Body of pancreas (tissue), 4 donors: Measurements from ENCODE around the gene OAF. TPM values are rescaled to one million over a fixed set of nuclear protein-coding genes. Genes with fewer than 3 reads are reported as not detected.
"Not testable (repeated sequence)": the region's sequence is repeated elsewhere in the genome, so short reads cannot be mapped to it uniquely, and the experiment has no call there.

Experiments
- ATAC-seq: fragments of 150-250 bp; one replicate; pipeline ENCODE4 v1.9.1; 2016
- DNase-seq, 4 donors: peaks; one replicate each; pipeline ENCODE4 v3.0.0-alpha.2; 2019
- H3K27ac ChIP-seq, 4 donors: fragments of 200-600 bp; sonication (generic); 1 replicate in 3 of 4; 2 replicates in 1 of 4; pipeline versions ENCODE4 v1.5.1 to v1.6.1; 2016 to 2019; ENCODE audit warnings: mild to moderate bottlenecking in 1 of 4, mixed read lengths in 1 of 4, moderate library complexity in 1 of 4
- H3K27me3 ChIP-seq, 2 donors: fragments of 200-600 bp; sonication (generic); one replicate each; pipeline ENCODE4 v1.6.0; 2016; ENCODE audit warnings: mild to moderate bottlenecking in 1 of 2
- H3K36me3 ChIP-seq, 2 donors: fragments of 200-600 bp; sonication (generic); replicated peaks in 1 of 2; 2 replicates each; pipeline ENCODE4 v1.5.1; 2016; ENCODE audit warnings: low read depth in 2 of 2; ENCODE audit not compliant: insufficient read depth in 1 of 2
- H3K4me1 ChIP-seq: fragments of 200-600 bp; sonication (generic); one replicate; pipeline ENCODE4 v1.6.0; 2016
- H3K4me3 ChIP-seq, 2 donors: fragments of 200-600 bp; sonication (generic); 1 replicate in 1 of 2; 2 replicates in 1 of 2; pipeline ENCODE4 v1.5.1; 2016 to 2019
- H3K9me3 ChIP-seq, 3 donors: fragments of 200-600 bp; sonication (generic); 1 replicate in 2 of 3; 2 replicates in 1 of 3; pipeline ENCODE4 v1.5.1; 2016
- POLR2A ChIP-seq, 3 donors: fragments of 450-650 bp; IDR thresholded peaks; one replicate each; pipeline ENCODE4 v1.6.1; 2016; ENCODE audit warnings: antibody characterized with exemption in 3 of 3, mild to moderate bottlenecking in 2 of 3
- WGBS, 2 donors: methylation state at CpG; one replicate each; pipeline ENCODE4 v1.1.5; 2017; 5-methylcytosine and 5-hydroxymethylcytosine counted together
- intact Hi-C: fragments of 100-400 bp; cut with DNase I; formaldehyde crosslinking; loops from one replicate; pipeline ENCODE4 v1.15.1; 2023
- total RNA-seq, 2 donors: library from RNA; depleted of rRNA; stranded (reverse); fragments of >200 nt; gene quantifications; one replicate each; pipeline ENCODE4 v1.1.0, GENCODE V29; 2016
- TF ChIP-seq, protein P1 (sequence below), 7 experiments: fragments of 450-650 bp in 4 of 7; fragments of 200-600 bp in 3 of 7; sonication (generic) in 3 of 7; IDR thresholded peaks; one replicate each; pipeline ENCODE4 v1.5.1; 2016 to 2019; ENCODE audit warnings: antibody characterized with exemption in 7 of 7

Gene OAF
- total RNA-seq, 2 donors from 2014 or later, result 53.7 to 67.7 TPM

DNA sequence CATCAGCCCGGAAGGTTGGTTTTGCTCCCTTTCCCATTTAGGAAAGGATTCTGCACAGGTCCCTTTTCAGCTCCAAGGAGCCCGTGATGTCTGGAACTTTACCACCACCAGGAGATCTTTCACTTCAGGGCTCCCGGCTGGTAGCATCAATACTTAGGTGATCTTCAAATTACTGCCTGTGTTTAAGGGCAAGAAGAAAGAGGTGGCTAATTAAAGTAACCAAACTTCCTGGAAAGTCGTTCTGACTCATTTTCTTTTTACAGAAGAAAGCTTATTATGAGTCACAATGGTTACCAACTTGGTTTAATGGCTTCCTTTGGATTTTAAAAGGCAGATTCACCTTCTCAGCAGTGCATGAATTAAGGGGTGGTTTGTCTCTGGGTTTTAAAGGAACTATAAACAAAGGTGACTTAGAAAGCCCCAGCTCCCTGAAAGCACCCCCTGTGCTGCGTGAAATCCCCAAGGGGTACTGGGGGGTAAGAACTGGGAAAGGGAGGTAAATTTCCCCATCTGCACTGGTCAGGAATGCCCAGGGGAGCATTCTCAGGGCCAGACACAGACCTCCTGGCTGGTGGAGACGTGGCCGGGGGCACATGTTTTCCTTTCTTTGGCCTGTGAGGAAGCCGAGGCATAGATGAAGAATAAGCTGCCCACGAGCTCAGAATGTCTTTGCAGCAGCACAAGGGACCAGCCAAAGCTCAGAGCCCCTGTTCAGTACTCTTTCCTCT lies 37.9 kb downstream of the OAF start:
- no peaks in the 10 kb centered on the region for H3K9me3 ChIP-seq
- H3K27me3 ChIP-seq, result no peaks in the 10 kb centered on the region
- no peaks in the 10 kb centered on the region for H3K4me1 ChIP-seq
- WGBS, 2 donors, result 64 to 65% methylated on average over 9 of the region's 9 CpGs
- TF ChIP-seq, protein P1, sequence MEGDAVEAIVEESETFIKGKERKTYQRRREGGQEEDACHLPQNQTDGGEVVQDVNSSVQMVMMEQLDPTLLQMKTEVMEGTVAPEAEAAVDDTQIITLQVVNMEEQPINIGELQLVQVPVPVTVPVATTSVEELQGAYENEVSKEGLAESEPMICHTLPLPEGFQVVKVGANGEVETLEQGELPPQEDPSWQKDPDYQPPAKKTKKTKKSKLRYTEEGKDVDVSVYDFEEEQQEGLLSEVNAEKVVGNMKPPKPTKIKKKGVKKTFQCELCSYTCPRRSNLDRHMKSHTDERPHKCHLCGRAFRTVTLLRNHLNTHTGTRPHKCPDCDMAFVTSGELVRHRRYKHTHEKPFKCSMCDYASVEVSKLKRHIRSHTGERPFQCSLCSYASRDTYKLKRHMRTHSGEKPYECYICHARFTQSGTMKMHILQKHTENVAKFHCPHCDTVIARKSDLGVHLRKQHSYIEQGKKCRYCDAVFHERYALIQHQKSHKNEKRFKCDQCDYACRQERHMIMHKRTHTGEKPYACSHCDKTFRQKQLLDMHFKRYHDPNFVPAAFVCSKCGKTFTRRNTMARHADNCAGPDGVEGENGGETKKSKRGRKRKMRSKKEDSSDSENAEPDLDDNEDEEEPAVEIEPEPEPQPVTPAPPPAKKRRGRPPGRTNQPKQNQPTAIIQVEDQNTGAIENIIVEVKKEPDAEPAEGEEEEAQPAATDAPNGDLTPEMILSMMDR (IDR thresholded peaks at IDR 0.05), result no peak
- no peak for TF ChIP-seq POLR2A (IDR thresholded peaks at IDR 0.05)
- no peak overlapping the region for H3K27ac ChIP-seq
- intact Hi-C loops, result no loop called here
- no peak overlapping the region for H3K4me3 ChIP-seq
- ATAC-seq (no peak), DNase-seq (no peak)
- H3K36me3 ChIP-seq, result no peaks in the 10 kb centered on the region

DNA sequence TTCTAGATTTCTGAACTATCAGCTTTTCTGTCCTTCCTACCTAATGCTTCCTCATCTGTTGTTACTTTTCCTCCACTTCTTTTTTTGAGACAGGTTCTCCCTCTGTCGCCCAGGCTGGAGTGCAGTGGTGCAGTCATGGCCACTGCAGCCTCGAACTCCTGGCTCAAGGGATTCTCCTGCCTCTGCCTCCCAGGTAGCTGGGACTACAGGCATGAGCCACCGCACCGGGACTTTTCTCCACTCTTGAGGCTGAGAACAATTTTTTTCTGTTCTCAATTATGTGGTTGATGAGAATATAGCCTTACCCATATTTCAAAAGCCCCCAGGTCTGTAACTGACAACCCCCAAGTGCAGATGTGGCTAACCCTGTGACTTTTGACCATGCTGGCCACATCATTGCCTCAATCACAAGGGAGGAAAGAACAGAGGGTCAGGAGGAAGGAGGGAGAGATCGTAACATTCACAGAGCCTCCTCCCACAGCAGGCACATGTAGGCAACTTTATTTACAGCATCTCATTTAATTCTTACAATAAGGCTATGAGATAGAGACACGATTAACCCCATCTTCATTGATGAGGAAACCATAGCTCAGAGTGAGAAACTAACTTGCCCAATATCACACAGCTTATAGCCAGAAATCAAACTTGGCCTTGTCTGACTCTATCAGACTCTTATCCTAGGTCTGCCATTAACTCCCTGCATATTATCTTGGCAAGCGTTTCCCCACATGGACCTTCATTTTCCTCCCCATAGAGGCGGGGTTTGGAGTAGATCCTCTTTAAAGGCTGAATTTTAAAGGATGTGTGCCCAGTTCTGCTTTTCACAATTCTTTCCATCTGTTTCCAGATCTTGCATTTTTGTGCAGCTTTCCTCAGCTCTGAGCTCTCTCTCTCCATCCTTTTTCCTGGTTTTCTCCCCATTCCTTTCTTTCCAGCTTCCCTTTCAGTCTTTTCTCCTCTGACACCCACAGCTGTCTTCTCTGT lies 38.7 kb downstream of the OAF start:
- DNase-seq (no peak), ATAC-seq (no peak)
- WGBS, 2 donors, result 63 to 74% methylated on average over 8 of the region's 8 CpGs
- H3K27me3 ChIP-seq, result no peaks in the 10 kb centered on the region
- TF ChIP-seq, protein P1 (IDR thresholded peaks at IDR 0.05), result no peak
- TF ChIP-seq POLR2A (IDR thresholded peaks at IDR 0.05), result no peak
- H3K36me3 ChIP-seq, result no peaks in the 10 kb centered on the region
- H3K4me1 ChIP-seq, result no peaks in the 10 kb centered on the region
- intact Hi-C loops, result no loop called here
- H3K4me3 ChIP-seq, result no peak overlapping the region
- H3K27ac ChIP-seq, result no peak overlapping the region
- H3K9me3 ChIP-seq, result no peaks in the 10 kb centered on the region

DNA sequence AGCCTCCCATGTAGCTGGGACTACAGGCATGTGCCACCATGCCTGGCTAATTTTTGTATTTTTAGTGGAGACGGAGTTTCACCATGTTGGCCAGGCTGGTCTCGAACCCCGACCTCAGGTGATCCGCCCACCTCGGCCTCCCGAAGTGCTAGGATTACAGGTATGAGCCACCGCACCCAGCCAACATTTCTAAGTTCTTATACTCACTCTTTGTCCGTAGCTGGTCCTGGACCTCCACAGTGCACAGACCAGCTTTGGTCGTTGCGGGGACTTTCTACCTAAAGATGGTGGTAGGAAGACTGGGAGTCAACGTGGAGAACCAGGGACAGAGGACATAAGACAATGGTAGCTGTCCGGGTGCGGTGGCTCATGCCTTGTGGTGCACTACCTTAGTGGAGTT lies 42.5 kb downstream of the OAF start:
- ATAC-seq, H3K4me3 ChIP-seq, H3K27ac ChIP-seq, H3K27me3 ChIP-seq, DNase-seq, H3K4me1 ChIP-seq, H3K9me3 ChIP-seq, intact Hi-C loops, H3K36me3 ChIP-seq: not testable (repeated sequence)
- WGBS, 2 donors, result 82 to 86% methylated on average over 13 of the region's 13 CpGs

DNA sequence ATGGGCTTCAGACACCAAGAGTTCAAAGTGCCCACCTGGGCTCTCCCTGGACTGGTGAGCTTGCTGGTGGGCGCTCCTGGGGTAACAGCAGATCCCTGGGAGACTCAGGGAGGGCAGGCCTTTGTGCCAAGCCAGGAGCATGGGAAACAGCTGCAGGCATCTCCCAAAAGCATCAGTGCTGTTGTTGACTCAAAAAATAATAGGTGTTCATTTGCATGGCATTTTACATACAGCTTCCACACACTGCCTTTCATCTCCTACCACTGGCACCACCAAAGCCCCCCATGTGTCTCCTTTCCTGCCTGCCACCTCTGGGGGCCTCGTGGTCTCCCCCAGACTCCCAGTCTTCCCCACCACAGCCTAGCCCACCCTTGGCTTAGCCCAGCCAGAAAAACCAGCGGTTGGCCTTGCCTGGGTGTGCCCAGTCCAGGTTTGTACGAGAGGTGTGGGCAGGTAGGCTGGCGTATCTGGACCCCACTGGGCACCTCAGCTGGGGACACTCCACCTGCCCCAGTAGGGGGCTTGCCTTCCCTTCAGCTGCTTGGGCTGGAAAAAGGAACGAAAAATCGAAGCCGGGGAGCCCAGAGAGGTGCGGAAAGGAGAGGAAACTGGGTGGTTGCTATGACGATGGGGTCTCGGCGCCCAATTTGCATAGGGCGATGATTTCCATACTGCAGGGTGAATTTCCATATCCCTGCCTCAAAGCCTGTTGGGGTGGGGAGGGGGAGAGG lies 44.1 kb downstream of the OAF start:
- ATAC-seq, result no peak

More for the DNA sequence above, 44.1 kb downstream of the OAF start:
- Histone ChIP-seq H3K36me3 (no peaks in the 10 kb centered on the region), H3K4me1 (peaks cover 10% of the 10 kb centered on the region), H3K9me3 (no peaks in the 10 kb centered on the region), H3K27ac (no peak overlapping the region), H3K27me3 (no peaks in the 10 kb centered on the region), H3K4me3 (no peak overlapping the region)
- DNase-seq, result no peak
- 12 to 15% methylated on average over 12 to 13 of the region's 13 CpGs for WGBS, 2 donors
- intact Hi-C loops, result no loop called here
- TF ChIP-seq, protein P1 (IDR thresholded peaks at IDR 0.05), result no peak
- TF ChIP-seq POLR2A (IDR thresholded peaks at IDR 0.05), result no peak
